WERI-Rb-1 (cell line): ENCODE measurements around the gene TMEM127.
"Not testable (repeated sequence)": the region's sequence is repeated elsewhere in the genome, so short reads cannot be mapped to it uniquely, and the experiment has no call there.

ENCODE experiments used
- DNase-seq: peaks from one replicate; pipeline ENCODE4 v3.0.0-alpha.2; 2020
- H3K27ac ChIP-seq: fragments of 250-450 bp; sonication (Bioruptor Pico); 2 replicates; pipeline ENCODE4 v1.5.1; 2020; ENCODE audit warnings: mild to moderate bottlenecking, moderate library complexity
- H3K27me3 ChIP-seq: fragments of 250-450 bp; sonication (Bioruptor Pico); 2 replicates; pipeline ENCODE4 v1.5.1; 2021; ENCODE audit warnings: mild to moderate bottlenecking, low read depth, moderate library complexity; ENCODE audit not compliant: insufficient read depth, severe bottlenecking
- H3K36me3 ChIP-seq: fragments of 250-450 bp; sonication (Bioruptor Pico); 2 replicates; pipeline ENCODE4 v1.5.1; 2020; ENCODE audit warnings: mild to moderate bottlenecking, moderate library complexity
- H3K4me3 ChIP-seq: 2 replicates; pipeline ENCODE4 v1.5.1; 2011; ENCODE audit warnings: low read depth, mild to moderate bottlenecking, control low read depth, low read length
- H3K9me3 ChIP-seq: fragments of 250-450 bp; sonication (Bioruptor Pico); 2 replicates; pipeline ENCODE4 v1.5.1; 2021; ENCODE audit warnings: mild to moderate bottlenecking, moderate library complexity; ENCODE audit not compliant: severe bottlenecking
- CTCF ChIP-seq: IDR thresholded peaks from 2 replicates; pipeline ENCODE4 v1.5.1; 2011; ENCODE audit warnings: low read depth, mild to moderate bottlenecking, control low read depth, inconsistent platforms, low read length

TMEM127 gene

GRCh38 chr2:96238266-96238665 lies 27.5 kb downstream of the TMEM127 start:
- Histone ChIP-seq H3K27ac (no peak overlapping the region), H3K36me3 (no peaks in the 10 kb centered on the region; the same call in 1 of the 2 replicates), H3K4me3 (no peak overlapping the region), H3K27me3 (no peaks in the 10 kb centered on the region), H3K9me3 (no peaks in the 10 kb centered on the region)
- TF ChIP-seq CTCF, result no peak
- no peak for DNase-seq

- TF ChIP-seq CTCF, result no peak
- Histone ChIP-seq H3K27me3 (no peaks in the 10 kb centered on the region), H3K27ac (no peak overlapping the region), H3K9me3 (no peaks in the 10 kb centered on the region), H3K4me3 (no peak overlapping the region), H3K36me3 (no peaks in the 10 kb centered on the region; the same call in 1 of the 2 replicates)
- DNase-seq, result no peak
Observed at GRCh38 chr2:96236882-96237281, 28.9 kb downstream of the TMEM127 start.

- DNase-seq, result no peak
- H3K27ac ChIP-seq, result no peak overlapping the region
- no peaks in the 10 kb centered on the region for H3K27me3 ChIP-seq
- H3K36me3 ChIP-seq, result no peaks in the 10 kb centered on the region
- no peak overlapping the region for H3K4me3 ChIP-seq
- peak; percentile 23; the same call in 1 of the 2 replicates for TF ChIP-seq CTCF
- H3K9me3 ChIP-seq, result no peaks in the 10 kb centered on the region
Observed at GRCh38 chr2:96233880-96234316, 31.9 kb downstream of the TMEM127 start.

GRCh38 chr2:96233436-96233835 lies 32.4 kb downstream of the TMEM127 start:
- TF ChIP-seq CTCF, result no peak
- DNase-seq, result no peak
- Histone ChIP-seq H3K9me3 (no peaks in the 10 kb centered on the region), H3K36me3 (no peaks in the 10 kb centered on the region), H3K4me3 (no peak overlapping the region), H3K27me3 (no peaks in the 10 kb centered on the region), H3K27ac (no peak overlapping the region)

- Histone ChIP-seq H3K9me3 (no peaks in the 10 kb centered on the region), H3K27ac (no peak overlapping the region), H3K4me3 (no peak overlapping the region), H3K27me3 (no peaks in the 10 kb centered on the region), H3K36me3 (no peaks in the 10 kb centered on the region)
- DNase-seq, result no peak
- TF ChIP-seq CTCF, result no peak
Observed at GRCh38 chr2:96231316-96231715, 34.5 kb downstream of the TMEM127 start.

GRCh38 chr2:96225016-96225533 lies 40.7 kb downstream of the TMEM127 start:
- no peaks in the 10 kb centered on the region for H3K9me3 ChIP-seq
- no peak overlapping the region for H3K4me3 ChIP-seq
- no peaks in the 10 kb centered on the region; the same call in 1 of the 2 replicates for H3K36me3 ChIP-seq
- H3K27me3 ChIP-seq, result no peaks in the 10 kb centered on the region
- no peak overlapping the region for H3K27ac ChIP-seq
- no peak for TF ChIP-seq CTCF
- DNase-seq, result no peak

- DNase-seq, H3K9me3 ChIP-seq, H3K36me3 ChIP-seq, H3K27ac ChIP-seq, H3K27me3 ChIP-seq, H3K4me3 ChIP-seq: not testable (repeated sequence)
Observed at GRCh38 chr2:96221106-96221505, 44.7 kb downstream of the TMEM127 start.

GRCh38 chr2:96219959-96220358 lies 45.8 kb downstream of the TMEM127 start:
- not testable (repeated sequence) for H3K36me3 ChIP-seq, H3K9me3 ChIP-seq, H3K27ac ChIP-seq, H3K4me3 ChIP-seq, DNase-seq, H3K27me3 ChIP-seq
